ENCODE data around the gene LST1.

The LST1 gene

GRCh38 chr6:31559958-31560696 is 25.9 kb upstream of the LST1 start:
- in situ Hi-C loops (cut with MboI; ENCODE audit: low sequenced_read_pairs), result no loop called here

GRCh38 chr6:31560697-31561058 is 25.4 kb upstream of the LST1 start:
- in situ Hi-C loops (cut with MboI; ENCODE audit: low sequenced_read_pairs), result no loop called here

- in situ Hi-C loops (cut with MboI; ENCODE audit: low sequenced_read_pairs), result no loop called here
Observed at GRCh38 chr6:31567531-31568370, 18.3 kb upstream of the LST1 start.

GRCh38 chr6:31568537-31568961 is 17.5 kb upstream of the LST1 start:
- in situ Hi-C loops (cut with MboI; ENCODE audit: low sequenced_read_pairs), result no loop called here

GRCh38 chr6:31569861-31570536 is 16.1 kb upstream of the LST1 start:
- in situ Hi-C loops (cut with MboI; ENCODE audit: low sequenced_read_pairs), result no loop called here

- in situ Hi-C loops (cut with MboI; ENCODE audit: low sequenced_read_pairs), result no loop called here
Observed at GRCh38 chr6:31572041-31572911, 13.8 kb upstream of the LST1 start, which contains the start of gene LTA. TSS of gene LTA (plus strand) at chr6:31572289. CDS start at chr6:31572743, 454 bp downstream.

- in situ Hi-C loops (cut with MboI; ENCODE audit: low sequenced_read_pairs), result no loop called here
Observed at GRCh38 chr6:31573239-31574105, 12.6 kb upstream of the LST1 start.

- in situ Hi-C loops (cut with MboI; ENCODE audit: low sequenced_read_pairs), result no loop called here
Observed at GRCh38 chr6:31574106-31575061, 11.7 kb upstream of the LST1 start.

- in situ Hi-C loops (cut with MboI; ENCODE audit: low sequenced_read_pairs), result no loop called here
Observed at GRCh38 chr6:31575335-31575901, 10.7 kb upstream of the LST1 start, which contains the start of gene TNF. TSS of gene TNF (plus strand) at chr6:31575565. CDS start at chr6:31575742, 177 bp downstream.

GRCh38 chr6:31575952-31576685 is 10.0 kb upstream of the LST1 start:
- in situ Hi-C loops (cut with MboI; ENCODE audit: low sequenced_read_pairs), result no loop called here

- in situ Hi-C loops (cut with MboI; ENCODE audit: low sequenced_read_pairs), result no loop called here
Observed at GRCh38 chr6:31576897-31577578, 9.0 kb upstream of the LST1 start.

GRCh38 chr6:31577579-31577966 is 8.5 kb upstream of the LST1 start:
- in situ Hi-C loops (cut with MboI; ENCODE audit: low sequenced_read_pairs), result no loop called here

GRCh38 chr6:31578184-31579118 is 7.6 kb upstream of the LST1 start:
- in situ Hi-C loops (cut with MboI; ENCODE audit: low sequenced_read_pairs), result no loop called here

GRCh38 chr6:31579119-31579505 is 7.0 kb upstream of the LST1 start:
- in situ Hi-C loops (cut with MboI; ENCODE audit: low sequenced_read_pairs), result no loop called here

- in situ Hi-C loops (cut with MboI; ENCODE audit: low sequenced_read_pairs), result no loop called here
Observed at GRCh38 chr6:31579546-31580437, 6.3 kb upstream of the LST1 start.

Data from HL-60/S4 (cell line).